ENCODE data around the gene PNMA6A.
"Not testable (repeated sequence)": the region's sequence is repeated elsewhere in the genome, so short reads cannot be mapped to it uniquely, and the experiment has no call there.

The PNMA6A gene

GRCh38 chrX:153071909-153072583, at the start of gene PNMA6A:
Gene PNMA6A (plus strand): TSS chrX:153072454. CDS start chrX:153073063, 609 bp downstream.
- not testable (repeated sequence) for DNase-seq (ENCODE audit: extremely low read depth in 1 of 2, low read depth in 1 of 2)

GRCh38 chrX:153026501-153026900, 45.8 kb upstream of the PNMA6A start:
- DNase-seq (ENCODE audit: extremely low read depth in 1 of 2, low read depth in 1 of 2): not testable (repeated sequence)

- not testable (repeated sequence) for DNase-seq (ENCODE audit: extremely low read depth in 1 of 2, low read depth in 1 of 2)
Measured at GRCh38 chrX:153028487-153028886, 43.8 kb upstream of the PNMA6A start.

GRCh38 chrX:153029162-153029561, 43.1 kb upstream of the PNMA6A start:
- DNase-seq (ENCODE audit: extremely low read depth in 1 of 2, low read depth in 1 of 2): no peak

- DNase-seq (ENCODE audit: extremely low read depth in 1 of 2, low read depth in 1 of 2): no peak
Measured at GRCh38 chrX:153029875-153030274, 42.4 kb upstream of the PNMA6A start.

- DNase-seq (ENCODE audit: extremely low read depth in 1 of 2, low read depth in 1 of 2): no peak
Measured at GRCh38 chrX:153030801-153031200, 41.5 kb upstream of the PNMA6A start.

GRCh38 chrX:153032397-153033118, 39.7 kb upstream of the PNMA6A start:
- peak in 1 of 2 donors; percentile 41 for DNase-seq (ENCODE audit: extremely low read depth in 1 of 2, low read depth in 1 of 2)

GRCh38 chrX:153049093-153049492, 23.2 kb upstream of the PNMA6A start:
- no peak for DNase-seq (ENCODE audit: extremely low read depth in 1 of 2, low read depth in 1 of 2)

GRCh38 chrX:153052534-153052933, 19.7 kb upstream of the PNMA6A start:
- no peak for DNase-seq (ENCODE audit: extremely low read depth in 1 of 2, low read depth in 1 of 2)

GRCh38 chrX:153055871-153056749, 16.1 kb upstream of the PNMA6A start, which contains the start of gene PNMA3:
Gene PNMA3 (plus strand): TSS chrX:153056470. CDS start chrX:153057056, 586 bp downstream.
- no peak for DNase-seq (ENCODE audit: extremely low read depth in 1 of 2, low read depth in 1 of 2)

- no peak for DNase-seq (ENCODE audit: extremely low read depth in 1 of 2, low read depth in 1 of 2)
Measured at GRCh38 chrX:153057281-153057680, 15.0 kb upstream of the PNMA6A start.

GRCh38 chrX:153059191-153060094, 12.8 kb upstream of the PNMA6A start:
- no peak for DNase-seq (ENCODE audit: extremely low read depth in 1 of 2, low read depth in 1 of 2)

- DNase-seq (ENCODE audit: extremely low read depth in 1 of 2, low read depth in 1 of 2): no peak
Measured at GRCh38 chrX:153060095-153060445, 12.2 kb upstream of the PNMA6A start.

GRCh38 chrX:153061732-153062131, 10.5 kb upstream of the PNMA6A start:
- no peak for DNase-seq (ENCODE audit: extremely low read depth in 1 of 2, low read depth in 1 of 2)

- DNase-seq (ENCODE audit: extremely low read depth in 1 of 2, low read depth in 1 of 2): no peak
Measured at GRCh38 chrX:153063315-153063714, 8.9 kb upstream of the PNMA6A start.

GRCh38 chrX:153064061-153064460, 8.2 kb upstream of the PNMA6A start:
- no peak for DNase-seq (ENCODE audit: extremely low read depth in 1 of 2, low read depth in 1 of 2)

- DNase-seq (ENCODE audit: extremely low read depth in 1 of 2, low read depth in 1 of 2): no peak
Measured at GRCh38 chrX:153065389-153065788, 6.9 kb upstream of the PNMA6A start.

- not testable (repeated sequence) for DNase-seq (ENCODE audit: extremely low read depth in 1 of 2, low read depth in 1 of 2)
Measured at GRCh38 chrX:153066402-153066801, 5.9 kb upstream of the PNMA6A start.

- DNase-seq (ENCODE audit: extremely low read depth in 1 of 2, low read depth in 1 of 2): not testable (repeated sequence)
Measured at GRCh38 chrX:153073331-153073730, 1.1 kb downstream of the PNMA6A start.

GRCh38 chrX:153074262-153074899, 2.1 kb downstream of the PNMA6A start:
- no peak for DNase-seq (ENCODE audit: extremely low read depth in 1 of 2, low read depth in 1 of 2)
